Fibroblast of skin of back (primary cell): Measurements from ENCODE around the gene SUN1.

Experiments used
- DNase-seq: peaks from one replicate; pipeline ENCODE4 v3.0.0-alpha.2; 2013

SUN1 gene

DNA sequence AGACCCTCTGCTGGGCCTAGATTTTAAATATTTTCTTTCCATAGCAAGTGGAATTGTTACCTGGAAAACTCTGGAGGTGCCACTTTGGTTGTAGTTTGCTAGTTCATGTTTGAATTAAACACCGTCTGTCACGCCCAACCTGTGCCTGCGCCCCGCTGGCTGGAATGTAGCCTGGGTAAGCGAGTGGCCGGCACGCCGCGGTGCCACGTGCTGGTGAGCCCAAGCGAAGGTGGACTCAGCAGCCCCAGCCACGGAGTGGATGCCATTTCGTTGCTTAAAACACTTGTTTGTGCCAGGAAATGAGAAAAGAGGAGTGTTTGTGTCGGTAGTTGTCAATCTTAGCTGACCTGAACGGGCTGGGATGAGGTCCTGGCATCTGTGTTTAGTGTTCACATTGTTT, 46.8 kb downstream of the SUN1 start:
- DNase-seq = no peak

DNA sequence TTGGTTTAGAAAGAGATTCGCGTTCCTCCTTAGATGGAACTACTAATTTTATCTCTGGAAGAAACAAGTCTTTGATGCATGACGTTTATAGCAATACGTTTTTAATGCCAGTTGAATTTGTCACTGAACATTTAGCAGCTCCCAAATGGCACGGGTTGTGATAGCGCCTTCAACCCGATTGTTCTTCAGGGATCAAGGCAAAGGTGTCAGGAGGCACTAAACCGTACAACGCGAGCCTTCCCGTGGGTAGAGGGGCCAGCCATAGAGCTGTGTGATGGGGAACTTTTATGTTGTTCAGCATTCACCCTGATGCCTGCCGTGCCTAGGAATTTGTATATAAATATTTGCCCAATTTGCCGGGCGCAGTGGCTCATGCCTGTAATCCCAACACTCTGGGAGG, 47.4 kb downstream of the SUN1 start:
- DNase-seq = no peak

DNA sequence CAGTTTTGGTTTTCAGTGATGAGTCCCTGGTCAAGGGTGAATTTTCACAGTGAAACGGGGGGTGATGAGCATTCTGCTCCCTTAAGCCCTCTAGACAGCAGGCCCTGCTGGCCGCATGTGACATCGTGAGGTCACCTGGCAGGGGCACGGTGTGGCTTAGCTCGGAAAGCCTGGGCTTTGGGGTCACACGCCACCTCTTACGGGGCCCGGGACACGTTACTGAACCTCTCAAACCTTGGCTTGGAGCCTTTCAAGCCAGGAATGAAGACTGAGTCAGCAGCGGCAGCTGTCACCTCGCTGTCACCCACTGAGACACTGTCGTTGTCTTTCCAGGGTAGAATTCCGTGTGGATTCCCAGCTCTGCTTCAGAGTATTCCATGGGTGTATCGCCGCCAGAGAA, 48.2 kb downstream of the SUN1 start:
- no peak for DNase-seq

DNA sequence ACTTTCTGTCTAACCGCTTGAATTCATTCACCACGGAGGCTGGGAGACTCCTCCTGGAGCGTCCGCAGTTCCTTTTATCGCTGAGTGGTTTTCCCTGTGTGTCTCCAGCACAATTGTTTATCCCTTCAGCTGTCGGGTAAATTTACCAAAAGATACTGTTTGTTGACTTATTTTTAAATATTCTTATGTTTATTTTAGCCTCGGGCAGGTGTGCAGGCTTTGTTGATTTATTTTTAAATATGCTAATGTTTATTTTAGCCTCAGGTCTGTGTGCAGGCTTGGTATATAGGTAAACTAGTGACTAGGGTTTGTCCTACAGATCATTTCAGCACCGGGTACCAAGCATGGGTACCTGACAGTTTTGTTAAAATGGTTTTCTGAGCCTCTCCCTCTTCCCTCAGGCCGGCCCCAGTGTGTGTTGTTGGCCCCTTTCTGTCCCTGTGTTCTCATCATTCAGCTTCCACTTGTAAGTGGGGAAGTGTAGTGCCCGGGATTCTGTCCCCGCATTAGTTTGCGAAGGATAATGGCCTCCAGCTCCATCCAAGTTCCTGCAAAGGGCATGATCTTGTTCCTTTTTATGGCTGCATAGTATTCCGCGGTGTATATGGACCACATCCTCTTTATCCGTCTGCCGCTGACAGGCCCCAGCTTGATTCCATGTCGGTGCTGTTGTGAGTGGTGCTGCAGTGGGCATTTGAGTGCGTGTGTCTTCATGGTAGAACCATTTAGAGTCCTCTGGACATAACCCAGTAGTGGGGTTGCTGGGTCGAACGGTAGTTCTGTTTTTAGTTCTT, 49.4 kb downstream of the SUN1 start:
- DNase-seq = no peak

DNA sequence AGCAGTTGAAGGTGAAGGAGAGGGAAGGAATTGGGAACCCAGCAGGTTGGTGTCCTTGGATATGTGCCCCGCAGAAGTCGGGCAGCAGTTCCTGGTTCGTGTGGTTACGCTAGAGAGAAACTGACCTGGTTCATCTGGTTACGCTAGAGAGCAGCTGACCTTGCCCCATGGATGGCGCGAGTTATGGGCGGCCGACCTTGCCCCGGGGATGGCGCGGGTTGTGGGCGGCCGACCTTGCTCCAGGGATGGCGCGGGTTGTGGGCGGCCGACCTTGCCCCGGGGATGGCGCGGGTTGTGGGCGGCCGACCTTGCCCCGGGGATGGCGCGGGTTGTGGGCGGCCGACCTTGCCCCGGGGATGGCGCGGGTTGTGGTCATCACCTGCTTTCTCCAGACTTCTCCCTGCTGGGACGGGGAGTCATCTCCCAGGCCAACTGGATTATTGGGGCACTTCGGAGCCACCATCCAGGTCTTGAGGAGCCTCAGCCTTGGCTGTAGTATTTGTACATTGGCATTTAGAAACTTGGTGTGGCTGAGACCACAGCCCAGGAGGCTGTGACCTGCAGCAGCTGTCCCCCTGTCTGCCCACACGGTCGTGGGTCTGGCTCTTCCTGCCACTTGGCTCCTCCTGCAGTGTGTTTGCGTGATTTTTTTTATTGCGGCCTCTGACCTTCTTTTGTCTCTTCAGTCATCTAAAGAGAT, 50.2 kb downstream of the SUN1 start:
- DNase-seq = no peak

- no peak for DNase-seq
Observed at GRCh38 chr7:883055-884021, 51.1 kb downstream of the SUN1 start.

DNA sequence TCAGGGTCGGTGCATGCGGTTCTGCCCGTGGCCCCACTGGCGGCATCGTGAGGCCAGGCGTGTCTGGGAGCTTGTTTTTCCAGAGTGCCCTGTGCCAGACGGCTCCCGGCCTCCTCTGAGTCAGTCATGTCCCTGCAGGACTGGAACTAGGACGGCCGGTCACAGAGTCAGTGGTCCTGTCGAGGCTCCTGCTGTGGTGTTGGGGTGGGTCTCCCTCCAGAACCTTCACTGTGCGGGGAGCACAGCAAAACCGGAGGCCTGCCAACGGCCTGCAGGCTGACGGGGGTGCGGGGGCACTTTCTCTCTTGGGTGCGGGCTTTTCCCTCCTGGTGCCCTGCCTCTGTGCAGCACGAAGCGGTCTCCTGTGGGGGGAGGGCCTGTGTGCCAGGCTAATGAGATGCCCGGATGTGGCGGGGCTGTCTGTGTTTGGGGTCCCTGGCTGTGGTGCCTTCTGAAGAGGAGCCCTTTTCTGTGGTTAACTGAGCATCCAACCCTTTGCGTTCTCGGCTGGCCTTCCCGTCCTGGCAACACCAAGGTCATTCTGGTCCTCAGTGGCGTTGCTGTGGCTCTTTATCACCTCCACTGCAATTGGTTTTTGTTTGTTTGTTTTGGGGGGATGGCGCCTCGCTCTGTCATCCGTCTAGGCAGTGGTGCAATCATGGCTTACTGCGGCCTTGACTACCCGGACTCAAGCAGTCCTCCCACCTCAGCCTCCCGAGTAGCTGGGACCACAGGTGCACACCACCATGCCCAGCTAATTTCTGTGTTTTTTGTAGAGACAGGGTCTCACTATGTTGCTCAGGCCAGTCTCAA, 52.1 kb downstream of the SUN1 start:
- no peak for DNase-seq

- DNase-seq = no peak
Observed at GRCh38 chr7:885261-885892, 53.1 kb downstream of the SUN1 start.

GRCh38 chr7:885893-886625, 53.8 kb downstream of the SUN1 start:
- no peak for DNase-seq

DNA sequence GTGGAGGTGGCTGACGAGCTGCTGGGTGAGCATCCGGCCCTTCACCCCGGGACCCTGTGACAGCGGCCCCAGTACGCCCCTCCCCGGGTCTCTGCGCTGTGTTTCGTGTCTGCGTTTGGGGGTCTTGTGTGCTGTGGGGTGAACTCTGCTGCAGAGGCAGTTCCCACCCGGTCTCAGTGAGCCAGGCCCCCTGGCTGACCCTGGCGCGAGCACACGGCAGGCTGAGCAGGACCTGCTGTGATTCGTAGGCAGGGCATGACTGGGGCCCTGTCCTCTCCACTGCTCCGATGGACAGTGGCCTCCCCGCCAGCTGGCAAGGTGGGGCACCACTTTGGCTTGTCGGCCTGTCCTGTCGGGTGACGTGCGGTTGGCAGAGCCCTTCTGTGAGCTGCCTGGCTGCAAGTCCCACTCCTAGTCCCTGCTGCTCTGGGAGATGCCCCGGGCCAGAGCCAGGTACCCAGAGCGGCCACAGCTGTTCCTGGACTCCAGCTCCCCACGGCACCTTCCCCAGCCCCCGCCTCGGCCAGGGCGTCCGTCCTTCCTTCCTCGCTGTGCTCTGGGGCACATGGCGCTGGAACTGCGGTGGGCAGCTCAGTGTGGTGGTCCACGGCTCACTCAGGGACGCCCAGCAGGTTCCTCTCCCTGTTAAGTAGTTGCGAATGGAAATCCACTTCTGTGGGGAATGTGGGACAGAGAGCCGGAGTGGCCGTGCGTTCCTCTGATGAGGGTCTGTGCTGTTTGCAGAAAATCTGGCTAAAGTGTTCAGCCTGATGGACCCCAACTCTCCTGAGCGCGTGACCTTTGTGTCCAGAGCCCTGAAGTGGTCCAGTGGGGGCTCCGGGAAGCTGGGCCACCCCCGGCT, 54.6 kb downstream of the SUN1 start:
- no peak for DNase-seq

- no peak for DNase-seq
Observed at GRCh38 chr7:887488-887820, 55.2 kb downstream of the SUN1 start.

DNA sequence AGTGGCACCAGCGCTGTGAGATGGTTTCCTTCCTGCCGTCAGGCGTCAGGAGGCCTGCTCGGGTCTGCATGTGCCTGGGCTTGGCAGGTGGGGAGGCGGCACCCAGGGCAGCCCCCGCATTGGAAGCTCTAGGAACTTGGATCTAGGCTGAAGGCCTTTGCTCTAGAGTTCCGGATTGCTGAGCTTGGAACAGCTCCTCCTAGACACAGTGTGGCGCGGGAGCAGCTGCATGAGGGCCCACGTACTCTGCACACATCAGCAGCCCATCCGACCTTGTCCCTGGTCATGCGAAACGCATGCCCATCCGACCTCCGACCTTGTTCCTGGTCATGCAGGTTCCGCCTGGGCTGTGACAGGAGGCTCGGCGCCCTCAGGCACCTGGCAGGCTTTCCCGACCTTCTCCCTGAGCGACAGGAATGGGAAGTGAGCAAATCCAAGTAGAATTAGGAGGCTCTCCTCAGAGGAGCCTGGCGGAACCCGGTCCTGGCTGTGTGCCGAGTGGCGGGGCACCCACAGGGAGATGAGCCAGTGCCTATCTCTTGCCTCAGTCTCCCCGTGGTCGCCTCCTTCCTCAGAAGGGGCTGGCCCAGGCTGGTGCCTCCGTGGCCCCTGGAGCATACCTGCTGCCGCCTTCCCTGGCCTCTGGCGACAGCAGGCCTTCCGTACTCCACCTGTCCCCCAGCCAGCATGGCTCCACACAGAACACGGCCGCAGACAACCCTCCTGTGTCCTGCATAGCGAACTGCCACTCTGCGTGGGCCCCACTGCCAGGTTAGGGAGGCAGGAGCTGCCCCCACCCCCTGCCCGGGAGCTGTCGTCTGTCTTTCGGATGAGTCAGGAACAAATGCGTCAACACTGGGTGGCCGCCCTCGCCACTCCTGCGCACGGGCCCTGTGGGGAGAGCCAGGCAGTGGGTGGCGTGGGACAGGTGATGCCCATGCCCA, 56.1 kb downstream of the SUN1 start:
- no peak for DNase-seq

DNA sequence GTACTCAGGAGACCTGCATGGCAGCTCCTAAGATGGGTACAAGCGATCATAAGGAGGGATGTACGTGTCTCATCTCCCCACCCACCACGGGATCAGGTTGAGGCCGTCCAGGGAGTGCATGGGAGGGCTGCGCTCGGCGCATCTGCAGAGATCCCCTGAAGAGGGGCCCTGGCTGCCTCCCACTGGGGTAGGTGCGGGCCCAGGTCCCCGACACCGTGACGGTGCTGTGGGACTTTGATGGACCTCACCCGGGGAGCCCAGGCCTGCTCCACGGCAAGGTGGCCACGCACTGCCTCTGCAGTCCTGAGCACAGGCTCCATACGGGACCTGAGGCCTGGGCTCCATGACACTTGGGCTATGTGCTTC, 56.7 kb downstream of the SUN1 start:
- no peak for DNase-seq

- DNase-seq = no peak
Observed at GRCh38 chr7:889391-889790, 57.1 kb downstream of the SUN1 start.

GRCh38 chr7:890868-891267, 58.6 kb downstream of the SUN1 start:
- no peak for DNase-seq

DNA sequence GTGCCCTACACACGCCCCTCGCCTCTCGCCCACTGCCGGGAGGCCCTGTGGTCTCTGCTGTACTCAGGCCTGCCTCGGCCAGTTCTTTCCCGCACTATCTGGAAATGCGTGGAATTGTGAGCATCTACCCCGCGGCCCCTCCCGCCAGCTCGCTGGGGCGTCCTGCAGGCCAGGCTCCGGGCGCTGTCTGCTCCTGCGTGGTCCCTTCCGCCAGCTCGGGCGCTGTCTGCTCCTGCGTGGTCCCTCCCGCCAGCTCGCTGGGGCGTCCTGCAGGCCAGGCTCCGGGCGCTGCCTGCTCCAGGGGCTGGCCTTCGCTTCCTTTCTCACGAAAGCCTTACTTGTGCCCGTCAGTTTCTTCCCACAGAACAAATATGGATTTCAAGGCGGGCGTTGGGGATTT, 59.0 kb downstream of the SUN1 start:
- DNase-seq = no peak

DNA sequence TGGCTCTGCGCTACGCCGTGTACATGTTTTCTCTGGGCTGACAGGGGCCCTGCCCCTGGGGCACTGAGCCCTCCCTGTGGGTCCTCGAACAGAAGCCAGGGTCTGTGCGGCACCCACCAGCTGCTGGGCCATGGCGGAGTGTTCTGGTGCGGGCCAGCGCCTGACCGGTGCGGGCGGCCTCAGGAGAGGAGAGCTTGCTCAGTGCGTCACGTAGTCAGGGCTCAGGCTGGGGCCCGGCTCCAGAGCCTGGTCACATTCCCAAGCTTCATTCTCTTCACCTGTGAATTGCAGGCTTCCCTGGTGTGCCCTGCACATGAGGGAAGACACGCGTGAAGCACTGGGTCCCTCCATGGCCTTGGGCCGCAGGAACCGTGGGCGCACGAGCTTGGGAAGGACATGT, 59.5 kb downstream of the SUN1 start:
- DNase-seq = no peak

GRCh38 chr7:892648-893593, 60.6 kb downstream of the SUN1 start:
- no peak for DNase-seq
